GM19043 (cell line): ENCODE measurements around the gene PELI2.
"Not testable (repeated sequence)": the region's sequence is repeated elsewhere in the genome, so short reads cannot be mapped to it uniquely, and the experiment has no call there.

Experiments
- ATAC-seq: cut with Tn5 transposase; IDR thresholded peaks from one replicate; pipeline ENCODE4 v1.9.1; 2021; ENCODE audit warnings: low read depth; ENCODE audit not compliant: unreplicated experiment

PELI2 gene

DNA sequence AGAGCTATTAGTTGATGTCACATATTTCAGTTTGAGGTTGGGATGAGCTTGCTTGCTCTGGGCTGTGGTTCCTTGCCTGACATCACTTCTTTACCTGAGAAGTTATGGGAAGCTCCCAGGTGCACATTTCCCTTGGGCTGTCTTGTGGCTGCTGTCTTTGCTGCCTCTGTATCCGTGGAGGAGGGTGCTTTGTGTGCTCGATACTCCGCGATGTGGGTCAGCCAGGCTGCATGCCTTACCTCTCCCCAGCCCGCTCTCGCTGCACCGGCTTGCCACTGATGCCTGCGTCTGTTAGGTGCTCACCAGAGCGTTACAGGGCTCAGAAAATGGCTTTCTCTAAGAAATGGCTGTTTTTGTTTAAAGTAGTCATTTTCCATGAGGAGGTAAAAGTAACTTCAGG lies 19.6 kb downstream of the PELI2 start:
- no peak for ATAC-seq

GRCh38 chr14:56138928-56139327 lies 20.7 kb downstream of the PELI2 start:
- no peak for ATAC-seq

GRCh38 chr14:56142314-56142713 lies 24.1 kb downstream of the PELI2 start:
- ATAC-seq = no peak

DNA sequence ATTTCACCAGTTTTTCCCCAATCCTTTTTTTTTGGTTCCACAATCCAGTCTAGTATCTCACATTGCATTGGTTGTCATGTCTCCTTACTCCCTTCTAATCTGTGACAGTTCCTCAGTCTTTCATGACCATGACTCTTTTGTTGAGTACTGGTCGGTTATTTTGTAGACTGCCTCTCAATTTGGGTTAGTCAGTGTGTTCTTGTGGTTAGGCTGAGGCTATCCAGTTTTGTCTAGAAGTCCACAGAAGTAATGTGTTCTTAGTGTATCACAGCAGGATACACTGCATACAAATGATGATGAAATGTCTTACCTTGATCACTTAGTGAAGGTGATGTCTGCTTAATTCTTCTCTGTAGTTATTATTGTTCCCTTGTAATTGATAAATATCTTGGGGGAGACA lies 24.8 kb downstream of the PELI2 start:
- no peak for ATAC-seq

DNA sequence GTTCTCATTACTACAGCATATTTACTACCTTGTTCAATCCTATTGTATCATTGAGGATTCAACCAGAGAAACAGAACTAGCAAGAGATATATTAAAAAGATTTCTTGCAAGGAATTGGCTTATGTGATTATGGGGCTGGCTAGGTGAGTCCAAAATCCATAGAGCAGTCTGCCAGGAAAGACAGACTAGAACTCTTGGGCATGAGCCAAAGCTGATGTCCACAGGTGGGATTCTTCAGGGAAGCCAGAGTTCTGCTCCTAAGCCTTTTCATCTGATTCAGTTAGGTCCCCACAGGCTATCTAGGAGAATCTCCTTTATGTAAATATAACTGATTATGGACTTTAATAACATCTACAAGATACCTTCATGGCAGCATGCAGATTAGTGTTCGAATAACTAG lies 26.0 kb downstream of the PELI2 start:
- ATAC-seq = no peak

GRCh38 chr14:56145181-56145769 lies 27.1 kb downstream of the PELI2 start:
- ATAC-seq = no peak

DNA sequence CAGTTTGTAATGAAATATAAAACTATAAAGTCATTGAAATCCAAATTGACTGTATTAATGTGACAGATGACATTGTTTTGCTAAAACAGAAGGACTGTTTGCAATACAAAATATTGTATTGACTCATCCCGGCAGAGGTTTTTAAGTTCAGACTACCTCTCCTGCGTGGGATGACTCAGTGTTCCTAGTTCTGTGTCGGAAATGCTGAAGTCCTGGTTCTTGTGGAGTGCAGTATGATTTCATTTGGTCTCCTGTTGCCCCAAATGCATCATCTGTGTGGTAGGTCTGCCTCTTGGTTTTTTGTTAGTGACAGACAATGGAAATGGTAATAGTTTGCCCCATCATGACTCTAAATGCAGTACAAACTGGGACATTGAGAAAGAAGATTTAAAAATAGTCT lies 27.8 kb downstream of the PELI2 start:
- no peak for ATAC-seq

DNA sequence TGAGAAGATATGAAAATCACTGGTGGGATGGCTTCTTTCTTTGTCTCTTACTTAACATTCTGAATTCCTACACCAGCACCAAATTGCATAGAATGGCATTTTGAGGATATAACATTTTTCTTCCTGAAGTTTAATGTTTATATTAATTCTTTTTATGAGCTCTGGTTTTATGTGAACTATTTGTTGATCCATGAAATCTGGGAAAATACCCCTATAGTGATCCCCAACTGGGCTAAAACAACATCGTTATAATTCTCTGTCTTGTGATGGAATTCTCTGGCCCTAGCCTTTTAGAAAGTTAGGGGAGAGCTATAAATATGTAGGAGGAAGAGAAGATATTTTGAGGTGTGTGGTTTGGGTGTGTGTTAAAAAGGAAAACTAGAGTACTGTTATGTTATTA lies 29.2 kb downstream of the PELI2 start:
- no peak for ATAC-seq

- no peak for ATAC-seq
Observed at GRCh38 chr14:56147986-56148901, 30.0 kb downstream of the PELI2 start.

- ATAC-seq = no peak
Observed at GRCh38 chr14:56149151-56149550, 30.9 kb downstream of the PELI2 start.

GRCh38 chr14:56149995-56150394 lies 31.8 kb downstream of the PELI2 start:
- ATAC-seq = no peak

DNA sequence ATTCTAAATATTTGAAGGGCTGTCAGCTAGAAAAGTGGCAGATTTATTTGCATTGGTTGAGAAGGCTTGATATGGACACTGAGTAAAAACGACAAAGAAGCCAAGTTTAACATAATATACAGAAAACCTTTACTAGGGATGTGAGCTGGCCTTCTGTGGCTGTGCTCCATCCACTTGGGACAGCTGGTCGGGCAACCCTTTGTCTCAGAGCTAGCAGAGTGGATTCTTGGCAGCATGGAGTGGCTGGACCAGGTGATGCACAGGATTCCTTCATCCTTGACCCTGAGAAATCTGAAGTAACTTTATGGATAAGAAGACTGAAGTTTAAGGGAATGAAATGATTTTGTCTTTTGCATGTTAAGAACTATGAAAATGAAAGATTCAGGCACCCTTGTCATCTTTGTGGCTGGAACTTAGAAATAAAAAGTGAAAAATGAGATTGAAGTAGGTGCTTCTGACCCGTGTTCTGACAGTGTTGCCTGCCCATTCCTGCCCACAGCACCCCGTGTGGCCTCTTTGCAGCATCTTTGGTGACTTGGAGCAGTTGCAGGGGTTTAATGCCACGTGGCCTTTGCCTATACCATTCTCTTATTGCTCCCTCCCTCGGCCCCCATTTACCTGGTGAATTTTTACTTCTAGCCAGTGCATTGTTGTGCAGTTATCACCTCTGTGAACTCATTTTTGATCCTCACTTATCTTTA lies 32.6 kb downstream of the PELI2 start:
- ATAC-seq = no peak

DNA sequence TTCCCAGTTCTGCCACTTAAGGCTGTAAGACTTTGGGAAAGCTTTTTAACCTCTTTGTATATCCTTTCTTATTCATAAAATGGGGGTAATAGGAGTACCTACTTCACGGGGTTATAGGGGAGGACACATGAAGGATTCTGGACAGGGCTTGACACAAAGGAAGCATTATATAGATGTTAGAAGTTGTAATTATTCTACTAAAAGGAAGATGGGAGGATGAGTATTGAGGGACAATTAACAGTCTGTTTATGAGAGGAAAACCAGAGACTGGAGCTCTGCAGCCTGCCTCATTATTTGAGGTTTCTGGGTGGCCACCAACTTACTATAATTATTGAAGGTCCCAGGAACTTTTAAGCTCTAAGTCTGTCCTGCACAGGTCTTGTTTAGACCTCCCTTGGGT lies 34.0 kb downstream of the PELI2 start:
- ATAC-seq = no peak

GRCh38 chr14:56153267-56153666 lies 35.1 kb downstream of the PELI2 start:
- no peak for ATAC-seq

- no peak for ATAC-seq
Observed at GRCh38 chr14:56154321-56154720, 36.1 kb downstream of the PELI2 start.

DNA sequence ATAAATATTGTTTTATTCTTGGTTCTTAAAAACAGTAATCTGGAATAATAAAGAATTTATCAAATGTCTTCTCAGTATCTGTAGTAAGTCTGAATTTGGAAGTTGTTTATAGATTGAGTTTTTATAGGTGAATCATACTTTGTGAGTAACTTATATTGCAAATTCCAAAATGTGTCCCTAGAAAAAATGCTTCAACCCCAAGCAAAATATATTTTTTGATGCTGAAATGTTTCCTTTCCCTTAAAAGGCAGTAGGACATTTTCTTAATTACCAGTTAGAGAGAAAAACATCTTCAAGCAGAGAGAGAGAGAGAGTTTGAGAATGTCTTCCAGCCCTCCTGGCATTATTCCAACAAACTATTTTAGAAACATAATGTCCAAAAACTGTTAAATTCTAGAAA lies 37.9 kb downstream of the PELI2 start:
- no peak for ATAC-seq

DNA sequence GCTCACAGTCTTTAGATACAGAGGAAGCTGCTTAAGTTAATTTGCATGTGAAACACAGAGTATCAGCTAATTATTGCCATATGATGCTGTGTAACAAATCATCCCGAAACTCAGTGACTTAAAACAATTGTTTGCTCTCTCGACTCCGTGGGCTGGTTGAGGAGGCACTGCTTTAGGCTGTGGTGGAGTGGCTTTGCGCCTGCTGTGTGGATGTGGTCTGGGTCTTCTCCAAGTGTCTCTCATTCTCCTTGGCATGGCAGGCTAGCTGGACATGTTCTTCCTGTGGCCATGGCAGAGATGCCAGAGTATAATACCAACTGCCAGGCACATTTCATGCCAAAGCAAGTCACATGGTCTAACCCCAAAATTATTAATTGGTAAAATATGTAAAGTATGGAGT lies 40.9 kb downstream of the PELI2 start:
- ATAC-seq = no peak

GRCh38 chr14:56160088-56160487 lies 41.9 kb downstream of the PELI2 start:
- ATAC-seq = no peak

GRCh38 chr14:56161658-56162057 lies 43.4 kb downstream of the PELI2 start:
- no peak for ATAC-seq

- no peak for ATAC-seq
Observed at GRCh38 chr14:56162476-56162875, 44.3 kb downstream of the PELI2 start.

- ATAC-seq = not testable (repeated sequence)
Observed at GRCh38 chr14:56166579-56166978, 48.4 kb downstream of the PELI2 start.
